Left renal cortex interstitium (tissue), 4 donors: Measurements from ENCODE around the gene MMS19. TPM values are rescaled to one million over a fixed set of nuclear protein-coding genes. Genes with fewer than 3 reads are reported as not detected.
"Not testable (repeated sequence)": the region's sequence is repeated elsewhere in the genome, so short reads cannot be mapped to it uniquely, and the experiment has no call there.

Source experiments
- DNase-seq, 4 donors: peaks; one replicate each; pipeline ENCODE4 v3.0.0-alpha.2; 2013; ENCODE audit warnings: low read depth in 4 of 4, low spot score in 2 of 4, missing footprints in 1 of 4
- polyA plus RNA-seq, 4 donors: library from polyadenylated mRNA; unstranded; fragments of 120-200 nt; gene quantifications; one replicate each; pipeline ENCODE4 v1.2.1, GENCODE V29; 2013; ENCODE audit not compliant: insufficient read length in 4 of 4

The MMS19 gene
- polyA plus RNA-seq, 4 donors = 85.9 to 109 (median 92.3) TPM

DNA sequence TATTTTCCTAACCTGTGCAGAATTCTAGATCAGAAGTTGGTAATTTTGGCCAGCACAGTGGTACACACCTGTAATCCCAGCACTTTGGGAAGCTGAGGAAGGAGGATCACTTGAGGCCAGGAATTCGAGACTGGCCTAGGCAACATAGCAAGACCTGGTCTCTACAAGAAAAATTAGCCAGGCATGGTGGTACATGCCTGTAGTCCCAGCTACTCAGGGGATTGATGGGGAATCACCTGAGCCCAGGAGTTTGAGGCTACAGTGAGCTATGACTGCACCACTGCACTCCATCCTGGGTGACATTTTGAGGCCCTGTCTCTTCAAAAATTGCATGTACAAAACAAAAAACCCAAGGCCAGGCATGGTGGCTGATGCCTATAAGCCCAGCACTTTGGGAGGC, 63.7 kb downstream of the MMS19 start:
- no peak for DNase-seq

DNA sequence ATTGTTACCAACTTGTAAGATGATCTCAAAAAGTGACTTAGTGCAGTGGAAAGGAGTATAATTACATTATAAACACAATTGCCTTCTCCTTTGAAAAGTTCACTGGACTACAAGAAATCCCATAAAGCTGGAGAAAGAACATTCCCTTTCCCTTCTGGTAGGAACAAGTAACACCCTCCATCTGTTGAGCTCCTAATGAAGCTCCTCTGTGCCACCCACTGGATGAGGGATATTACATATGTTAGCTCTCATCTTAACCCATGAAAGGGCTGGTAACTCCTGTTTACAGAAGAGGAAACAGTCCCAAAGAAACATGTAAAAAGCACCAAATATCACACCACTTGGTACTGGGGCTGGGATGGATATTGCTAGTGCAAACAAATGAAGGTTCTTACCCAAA, 64.2 kb downstream of the MMS19 start:
- DNase-seq = no peak

DNA sequence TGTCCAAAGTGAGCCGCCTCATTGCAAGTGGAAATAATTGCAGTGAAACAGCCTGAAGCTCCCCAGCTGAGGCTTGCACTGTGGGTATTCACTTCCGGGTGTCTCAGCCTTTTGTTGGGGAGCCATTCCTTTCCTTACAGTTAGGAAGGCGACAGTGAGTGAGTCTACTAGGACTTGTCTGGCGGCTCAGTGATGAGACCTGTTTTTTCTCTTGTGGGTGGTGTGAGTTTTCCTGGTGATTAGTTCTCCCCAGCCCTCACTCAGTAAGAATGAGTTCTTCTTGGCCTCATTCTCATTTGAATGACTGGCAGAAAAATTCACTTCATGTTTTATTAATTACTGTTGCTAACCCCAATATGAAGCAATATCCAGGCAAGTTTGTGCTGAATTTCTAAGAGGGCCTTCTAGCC, 69.6 kb downstream of the MMS19 start:
- DNase-seq = no peak

DNA sequence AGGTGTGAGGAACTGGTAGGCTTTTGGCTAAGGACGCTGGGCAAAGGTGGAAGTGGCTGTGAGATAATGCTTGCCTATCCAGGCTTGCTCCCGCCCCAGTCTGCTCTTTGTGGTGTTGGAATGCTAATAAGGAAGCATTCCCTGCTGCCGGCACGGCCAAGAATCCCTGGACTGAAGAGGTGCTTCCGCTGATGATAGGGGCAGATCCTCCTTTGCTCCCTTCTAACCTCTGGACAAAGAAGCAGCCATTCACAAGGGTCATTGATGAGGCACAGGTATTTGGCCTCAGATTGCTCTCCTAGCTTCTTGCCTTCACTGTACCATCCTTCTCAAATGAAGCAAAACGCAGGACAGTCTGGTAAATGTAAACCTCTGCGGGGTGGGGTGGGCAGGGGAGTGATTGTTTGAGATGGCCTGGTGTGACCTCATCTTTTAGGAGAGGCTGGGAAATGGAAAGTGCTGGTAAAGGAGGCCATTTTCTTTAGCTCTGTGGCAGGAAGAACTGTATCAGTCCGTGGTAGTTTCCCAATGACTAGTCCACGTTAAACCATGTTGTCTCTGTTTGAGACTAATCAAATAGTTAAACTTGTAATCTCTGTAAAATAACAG, 70.5 kb downstream of the MMS19 start:
- no peak for DNase-seq

DNA sequence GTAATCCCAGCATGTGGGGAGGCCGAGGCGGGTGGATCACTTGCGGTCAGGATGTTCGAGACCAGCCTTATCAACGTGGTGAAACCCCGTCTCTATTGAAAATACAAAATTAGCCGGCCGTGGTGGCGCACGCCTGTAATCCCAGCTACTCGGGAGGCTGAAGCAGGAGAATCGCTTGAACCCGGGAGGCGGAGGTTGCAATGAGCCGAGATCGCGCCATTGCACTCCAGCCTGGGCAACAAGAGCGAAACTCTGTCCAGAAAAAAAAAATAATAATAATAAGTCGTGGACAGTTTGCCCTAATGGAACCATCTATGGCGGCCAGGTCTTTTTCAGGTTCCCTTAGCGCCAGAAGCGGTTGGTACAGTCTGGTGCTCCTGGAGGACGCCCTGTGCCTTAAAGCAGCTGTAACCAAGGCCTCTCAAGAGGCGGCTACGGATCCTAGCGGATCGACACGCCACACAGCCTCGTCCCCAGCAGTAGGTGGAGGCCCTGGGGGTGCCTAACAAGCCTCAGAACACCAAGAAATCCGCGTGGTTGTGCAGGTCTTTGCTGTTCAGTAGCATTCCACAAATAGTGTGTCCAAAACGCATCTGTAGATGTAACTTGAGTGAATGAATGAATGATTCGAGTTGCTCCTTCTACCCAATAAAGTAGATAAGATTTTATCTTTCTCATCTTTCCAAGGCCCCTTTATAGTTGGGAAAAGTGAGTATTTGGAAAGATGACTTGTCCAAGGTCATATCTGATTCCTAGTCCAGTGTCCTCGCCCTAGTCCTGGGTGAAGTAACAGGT, 71.2 kb downstream of the MMS19 start:
- no peak for DNase-seq

DNA sequence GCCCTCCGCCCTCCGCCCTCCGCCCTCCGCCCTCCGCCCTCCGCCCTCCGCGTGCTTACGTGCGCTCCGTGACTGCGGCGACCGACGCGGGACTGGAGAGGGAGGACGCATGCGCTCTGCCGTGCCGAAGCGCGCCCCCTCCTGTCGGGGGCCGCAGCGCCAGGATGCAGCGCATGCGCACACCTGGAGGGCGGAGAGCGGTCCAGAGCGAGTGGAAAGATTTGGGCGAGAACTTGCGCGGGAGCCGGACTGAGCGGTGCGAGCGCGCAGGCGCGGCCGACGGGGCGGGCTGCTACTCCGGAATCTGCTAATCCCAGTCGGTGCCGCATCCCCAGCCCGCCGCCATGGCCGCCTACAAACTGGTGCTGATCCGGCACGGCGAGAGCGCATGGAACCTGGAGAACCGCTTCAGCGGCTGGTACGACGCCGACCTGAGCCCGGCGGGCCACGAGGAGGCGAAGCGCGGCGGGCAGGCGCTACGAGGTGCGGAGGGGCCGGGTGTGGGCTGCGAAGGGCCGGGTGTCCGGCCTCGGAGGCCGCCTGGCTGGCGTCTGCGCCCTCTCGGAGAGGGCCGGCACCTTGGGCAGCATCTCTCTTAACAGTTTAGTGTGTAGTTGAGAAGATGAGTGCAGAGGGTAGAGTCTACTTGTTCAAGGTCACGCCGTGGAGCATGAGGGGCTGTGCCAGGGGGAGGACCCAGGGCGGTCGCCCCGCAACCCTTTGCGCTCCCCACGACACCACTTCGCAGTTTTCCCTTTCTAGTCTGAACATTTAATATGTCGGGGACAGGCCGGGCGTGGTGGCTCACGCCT, 72.1 kb downstream of the MMS19 start, which contains the start of gene PGAM1:
Gene PGAM1, plus strand, starts transcription at position 228 of the 812 bp plus-strand sequence. Its CDS starts 117 bp downstream, at position 345.
- DNase-seq = peak; percentile 85 to 91 (median 90)

DNA sequence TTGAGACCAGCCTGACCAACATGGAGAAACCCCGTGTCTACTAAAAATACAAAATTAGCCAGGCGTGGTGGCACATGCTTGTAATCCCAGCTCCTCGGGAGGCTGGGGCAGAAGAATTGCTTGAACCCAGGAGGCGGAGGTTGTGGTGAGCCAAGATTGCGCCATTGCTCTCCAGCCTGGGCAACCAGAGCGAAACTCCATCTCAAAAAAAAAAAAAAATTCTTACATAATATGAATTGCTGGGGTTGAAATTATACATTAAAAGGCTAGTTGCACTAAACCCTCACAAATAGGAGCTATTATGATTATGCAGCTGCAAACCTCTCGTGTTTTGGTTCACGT, 74.5 kb downstream of the MMS19 start:
- DNase-seq = not testable (repeated sequence)

DNA sequence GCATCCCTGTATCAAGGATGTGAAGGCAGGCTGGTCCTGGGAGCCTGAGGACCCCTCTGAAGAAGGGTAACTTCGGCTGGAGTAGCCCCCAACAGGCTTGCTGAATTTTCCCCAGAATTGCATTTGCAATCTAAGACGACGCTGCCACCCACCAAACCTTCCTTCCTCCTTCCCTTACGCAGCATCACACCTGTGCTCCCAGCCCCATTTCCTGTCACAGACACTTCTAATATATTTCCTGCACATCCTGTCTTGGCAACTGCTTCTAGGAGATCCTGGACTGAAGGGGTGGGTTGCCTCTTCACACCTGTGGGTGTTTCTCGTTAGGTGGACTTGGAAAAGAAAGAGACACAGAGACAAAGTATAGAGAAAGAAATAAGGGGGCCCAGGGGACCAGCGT, 81.7 kb downstream of the MMS19 start:
- no peak for DNase-seq

DNA sequence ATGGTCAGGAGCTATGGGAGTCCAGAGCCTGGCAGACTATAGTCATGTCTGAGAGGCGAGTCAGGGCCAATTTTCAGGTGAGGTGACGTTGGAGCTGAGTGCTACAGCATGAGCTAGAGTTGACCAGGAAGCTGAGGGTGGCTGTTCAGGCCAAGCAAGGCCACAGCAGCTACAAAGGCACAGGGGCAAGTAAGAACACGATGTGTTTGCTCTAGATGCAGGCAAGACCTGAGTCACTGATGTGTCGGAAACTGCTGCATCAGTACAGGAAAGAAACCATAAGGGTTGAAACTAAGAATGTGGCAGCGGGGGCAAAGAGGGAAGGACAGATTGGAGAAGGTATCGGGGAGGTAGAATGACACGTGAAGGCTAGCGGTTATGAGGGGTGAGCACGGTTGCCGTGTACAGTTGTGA, 85.3 kb downstream of the MMS19 start:
- DNase-seq = no peak

DNA sequence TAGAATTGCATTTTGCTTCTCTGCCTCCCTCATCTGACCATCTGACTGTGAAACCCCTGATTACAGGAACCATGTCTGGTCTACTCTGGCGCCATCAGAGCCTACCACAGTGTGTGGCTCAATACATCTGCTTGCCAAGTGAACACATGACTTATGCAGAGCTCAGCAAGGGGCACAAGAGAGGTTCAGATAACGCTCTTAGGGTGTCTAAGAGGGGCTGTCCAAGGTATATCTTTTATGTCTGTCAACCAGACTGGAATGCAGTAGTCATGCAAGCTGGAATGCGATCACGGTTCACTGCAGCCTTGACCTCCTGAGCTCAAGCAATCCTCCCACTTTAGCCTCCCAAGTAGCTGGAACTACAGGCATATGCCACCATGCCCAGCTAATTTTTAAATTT, 86.8 kb downstream of the MMS19 start:
- no peak for DNase-seq

DNA sequence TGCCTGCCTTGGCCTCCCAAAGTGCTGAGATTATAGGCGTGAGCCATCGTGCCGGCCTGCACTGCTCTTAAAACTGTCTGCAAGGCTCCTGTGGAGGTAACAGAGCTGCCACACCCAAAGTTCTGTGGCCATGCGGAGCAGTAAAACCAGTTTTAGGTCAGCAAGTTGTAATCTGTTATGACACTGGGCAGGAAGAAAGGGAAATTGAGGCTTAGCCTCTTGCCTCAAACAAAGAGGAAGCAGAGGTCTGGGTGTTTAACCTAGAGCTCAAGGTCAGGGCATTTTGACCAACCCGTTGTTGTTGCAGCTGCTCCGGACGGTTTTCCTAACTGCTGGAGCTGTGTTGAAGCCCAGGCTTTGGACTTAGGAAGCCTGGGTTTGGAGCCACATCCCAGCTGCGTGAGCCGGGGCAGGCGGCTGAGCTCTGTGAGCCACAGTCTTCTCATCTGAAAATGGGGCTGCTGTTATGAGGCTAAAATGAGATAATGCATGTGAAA, 89.7 kb downstream of the MMS19 start:
- DNase-seq = no peak

Other genes starting within 250 kb of the MMS19 start
- 10 to 100 TPM; 26.3 to 35.2 (median 33.0) TPM for gene ARHGAP19, start 205.8 kb downstream of the MMS19 start, polyA plus RNA-seq
- 1 to 10 TPM; 4.3 to 6.2 (median 4.3) TPM for gene FRAT1, start 179.2 kb downstream of the MMS19 start, polyA plus RNA-seq
- gene FRAT2, start 163.7 kb downstream of the MMS19 start, polyA plus RNA-seq = 10 to 100 TPM; 11.0 to 15.7 (median 12.7) TPM
- gene RRP12, start 97.1 kb downstream of the MMS19 start, polyA plus RNA-seq = 10 to 100 TPM; 18.7 to 31.8 (median 26.3) TPM
- 100 to 1,000 TPM; 169 to 211 (median 176) TPM for gene PGAM1, start 72.2 kb downstream of the MMS19 start, polyA plus RNA-seq
- gene EXOSC1, start 52.4 kb downstream of the MMS19 start, polyA plus RNA-seq = 10 to 100 TPM; 32.4 to 43.0 (median 38.5) TPM
- 10 to 100 TPM; 34.2 to 45.8 (median 39.7) TPM for gene ZDHHC16, start 52.2 kb downstream of the MMS19 start, polyA plus RNA-seq
- 10 to 100 TPM in 2 of 4 donors, 1 to 10 TPM in 2; 8.1 to 14.4 (median 11.0) TPM for gene UBTD1, start 502 bp upstream of the MMS19 start, polyA plus RNA-seq
- gene ANKRD2, start 74.4 kb upstream of the MMS19 start, polyA plus RNA-seq = under 1 TPM; 0.38 to 0.56 (median 0.51) TPM
- 10 to 100 TPM; 33.5 to 63.1 (median 47.4) TPM for gene HOGA1, start 86.0 kb upstream of the MMS19 start, polyA plus RNA-seq
- gene C10orf62, start 91.3 kb upstream of the MMS19 start, polyA plus RNA-seq = 1 to 10 TPM in 1 of 4 donors, under 1 TPM in 3; 0.29 to 1.2 (median 0.60) TPM
- gene MORN4, start 135.1 kb upstream of the MMS19 start, polyA plus RNA-seq = 10 to 100 TPM; 21.7 to 27.2 (median 23.0) TPM
- 10 to 100 TPM; 17.7 to 21.7 (median 21.4) TPM for gene PI4K2A, start 142.2 kb upstream of the MMS19 start, polyA plus RNA-seq
- 1 to 10 TPM; 4.1 to 5.0 (median 4.7) TPM for gene AVPI1, start 188.8 kb upstream of the MMS19 start, polyA plus RNA-seq
- gene MARVELD1, start 215.3 kb upstream of the MMS19 start, polyA plus RNA-seq = 10 to 100 TPM; 37.3 to 54.7 (median 45.3) TPM
- 10 to 100 TPM; 20.2 to 40.5 (median 30.3) TPM for gene ZFYVE27, start 238.7 kb upstream of the MMS19 start, polyA plus RNA-seq